GM04504 (cell line): ENCODE data around the gene STAC2.
"Not testable (repeated sequence)": the region's sequence is repeated elsewhere in the genome, so short reads cannot be mapped to it uniquely, and the experiment has no call there.

Source experiments
- DNase-seq: peaks from one replicate; pipeline ENCODE4 v3.0.0-alpha.2; 2012; ENCODE audit warnings: low read depth

STAC2 gene, protein sequence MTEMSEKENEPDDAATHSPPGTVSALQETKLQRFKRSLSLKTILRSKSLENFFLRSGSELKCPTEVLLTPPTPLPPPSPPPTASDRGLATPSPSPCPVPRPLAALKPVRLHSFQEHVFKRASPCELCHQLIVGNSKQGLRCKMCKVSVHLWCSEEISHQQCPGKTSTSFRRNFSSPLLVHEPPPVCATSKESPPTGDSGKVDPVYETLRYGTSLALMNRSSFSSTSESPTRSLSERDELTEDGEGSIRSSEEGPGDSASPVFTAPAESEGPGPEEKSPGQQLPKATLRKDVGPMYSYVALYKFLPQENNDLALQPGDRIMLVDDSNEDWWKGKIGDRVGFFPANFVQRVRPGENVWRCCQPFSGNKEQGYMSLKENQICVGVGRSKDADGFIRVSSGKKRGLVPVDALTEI

DNA sequence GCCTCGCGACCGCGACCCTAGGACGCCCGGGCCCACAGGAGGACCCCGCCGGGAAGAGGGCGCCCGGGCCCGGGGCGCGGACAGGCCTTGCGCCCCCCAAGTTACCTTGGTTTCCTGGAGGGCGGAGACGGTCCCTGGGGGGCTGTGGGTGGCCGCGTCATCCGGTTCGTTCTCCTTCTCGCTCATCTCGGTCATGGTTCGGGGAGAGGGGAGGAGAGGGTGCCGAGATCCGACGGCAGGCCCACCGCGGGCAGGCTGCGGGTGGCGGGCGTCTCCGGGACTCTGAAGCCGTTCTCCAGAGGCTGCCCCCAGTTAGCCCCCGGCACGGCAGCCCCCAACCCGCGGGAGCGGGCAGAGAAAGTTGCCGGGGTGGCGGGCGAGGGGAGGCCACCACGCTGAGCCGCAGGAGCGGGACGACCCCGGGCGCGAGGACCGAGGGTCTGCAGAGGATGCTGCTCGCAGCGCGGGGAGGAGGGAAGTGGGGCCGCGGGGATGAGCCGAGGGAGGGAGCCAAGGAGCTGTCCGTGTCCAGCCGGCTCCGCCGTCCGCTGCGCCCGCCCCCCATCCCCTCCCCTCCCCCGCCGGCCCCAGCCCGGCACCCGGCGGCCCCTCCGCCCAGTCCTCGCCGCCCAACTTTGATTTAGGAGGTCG, at the start of gene STAC2:
Gene STAC2, minus strand, starts transcription at position 638 of the 651 bp plus-strand sequence. Its CDS starts 443 bp downstream, at position 195.
- no peak for DNase-seq

DNA sequence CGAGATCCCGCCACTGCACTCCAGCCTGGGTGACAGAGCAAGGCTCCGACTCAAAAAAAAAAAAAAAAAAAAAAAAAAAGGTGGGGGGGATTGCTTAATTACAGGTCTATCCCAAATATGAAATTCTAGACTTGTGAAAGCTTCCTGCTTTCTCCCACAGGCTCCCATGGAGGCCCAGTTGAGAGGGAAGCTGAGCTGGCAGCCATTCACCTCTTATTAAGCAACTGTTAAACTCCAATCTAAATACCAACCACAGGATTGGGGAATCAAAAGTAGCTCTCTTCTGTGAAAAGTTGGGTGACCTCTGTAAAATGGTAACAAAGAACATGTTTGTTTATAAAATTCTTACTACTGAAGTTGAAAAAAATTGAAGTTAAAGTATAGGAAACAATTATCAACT, 45.8 kb upstream of the STAC2 start:
- DNase-seq = no peak

DNA sequence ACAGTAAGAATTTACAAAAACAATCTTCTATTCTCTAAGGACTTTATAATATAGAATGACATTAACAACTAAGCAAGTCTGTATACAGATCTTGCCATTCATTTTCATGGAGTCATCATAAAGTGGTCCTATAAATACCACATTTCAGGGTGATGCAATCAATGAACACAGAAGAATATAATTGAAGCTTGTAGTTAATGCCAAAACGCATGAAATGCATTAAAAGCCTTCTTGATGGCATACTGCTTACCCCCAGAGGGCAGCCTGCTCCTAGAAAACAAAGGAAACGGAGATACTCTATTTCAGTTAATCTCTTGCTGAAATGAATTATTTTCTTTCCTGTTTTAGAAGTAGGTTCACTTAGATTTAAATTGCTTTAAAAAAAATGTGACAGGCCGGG, 45.2 kb upstream of the STAC2 start:
- peak; percentile 62 for DNase-seq

DNA sequence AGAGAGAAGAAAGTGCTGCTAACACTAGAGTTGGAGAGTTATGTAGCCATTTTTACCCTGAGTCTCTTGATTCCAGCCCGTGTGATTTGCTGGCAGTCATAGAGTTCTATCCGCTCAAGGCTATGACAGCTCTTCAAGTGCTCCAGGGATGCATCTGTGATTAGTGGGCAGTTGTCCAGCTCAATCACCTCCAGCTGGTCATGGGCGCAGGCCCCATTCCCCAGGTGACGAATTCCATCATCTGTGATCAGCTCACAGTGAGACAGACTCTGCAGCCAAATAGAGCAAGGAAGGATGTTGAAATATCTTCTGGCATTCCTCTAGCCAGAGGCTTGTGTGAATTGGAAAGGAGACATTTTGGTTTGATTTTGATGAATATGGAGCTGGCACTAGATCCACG, 38.4 kb upstream of the STAC2 start:
- no peak for DNase-seq

DNA sequence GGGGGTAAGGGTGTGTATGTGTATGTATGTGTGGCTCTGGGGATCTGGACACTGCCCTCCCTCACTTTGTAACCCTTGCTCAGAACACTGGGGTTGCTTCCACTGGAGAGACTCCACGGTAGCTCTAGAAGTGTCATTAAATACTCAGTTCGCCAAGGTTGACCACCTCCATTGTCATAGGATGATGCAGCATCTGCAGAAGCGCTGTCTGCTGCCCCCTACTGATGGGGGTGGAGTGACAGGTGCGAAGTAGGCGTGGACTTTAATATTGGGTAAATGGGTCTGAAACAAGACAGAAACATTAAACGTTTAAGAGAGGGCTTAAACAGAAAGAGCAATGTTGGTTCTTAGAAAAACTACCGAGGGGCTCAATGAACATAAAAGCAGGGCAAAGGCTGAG, 35.5 kb upstream of the STAC2 start:
- DNase-seq = no peak

DNA sequence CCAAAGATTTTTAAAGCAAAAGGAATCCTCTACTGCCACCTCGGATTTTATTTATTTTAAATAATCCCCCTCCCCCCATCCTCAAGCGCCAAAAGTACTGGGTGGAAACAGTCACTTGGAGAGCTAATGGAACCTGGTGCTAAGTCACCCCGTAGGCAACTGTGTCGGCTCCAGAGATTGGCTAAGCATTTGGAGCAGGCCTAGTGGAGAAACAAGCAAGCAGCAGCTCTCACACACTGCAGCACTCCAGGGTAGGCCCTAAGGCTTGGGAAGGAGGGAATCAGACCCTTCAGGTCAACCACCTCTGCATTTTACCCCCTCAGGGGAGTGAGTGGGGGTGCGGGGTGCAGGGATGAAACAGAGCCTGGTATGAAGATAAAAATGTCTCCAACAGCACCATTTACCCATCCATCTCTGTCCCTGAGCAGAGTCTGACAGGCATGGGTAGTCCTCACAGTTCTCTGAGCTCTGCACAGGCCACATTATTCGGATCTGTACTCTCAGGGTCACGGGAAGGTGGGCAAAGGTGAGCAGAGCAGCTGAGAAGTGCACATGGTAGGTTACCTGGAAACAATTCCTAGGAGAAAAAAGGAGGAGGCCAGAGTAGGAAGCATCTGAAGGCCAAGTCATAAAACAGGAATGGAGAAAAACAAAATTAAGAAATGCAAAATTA, 27.2 kb upstream of the STAC2 start:
- DNase-seq = no peak

- DNase-seq = no peak
Measured at GRCh38 chr17:39251997-39252396, 26.3 kb upstream of the STAC2 start.

- not testable (repeated sequence) for DNase-seq
Measured at GRCh38 chr17:39250076-39250475, 24.3 kb upstream of the STAC2 start.

DNA sequence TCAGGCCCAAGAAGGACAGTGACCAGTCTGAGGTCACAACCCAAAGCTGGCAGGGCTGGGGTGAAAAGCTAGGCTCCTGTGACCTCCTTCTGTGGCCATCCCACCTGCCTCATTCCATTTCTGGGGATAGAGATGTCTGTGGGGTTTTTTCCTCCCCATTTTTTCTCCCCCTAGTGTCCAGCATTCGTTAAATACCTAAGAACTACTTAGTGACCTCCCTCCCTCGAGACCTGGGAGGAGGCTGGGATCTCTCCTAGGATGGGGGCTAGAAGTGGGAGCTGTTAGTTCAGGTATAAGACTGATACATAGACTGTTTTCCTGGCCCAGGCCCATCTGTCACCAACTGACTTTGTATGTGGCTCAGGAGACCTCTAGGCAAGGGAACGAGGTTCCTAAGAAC, 20.5 kb upstream of the STAC2 start:
- no peak for DNase-seq

DNA sequence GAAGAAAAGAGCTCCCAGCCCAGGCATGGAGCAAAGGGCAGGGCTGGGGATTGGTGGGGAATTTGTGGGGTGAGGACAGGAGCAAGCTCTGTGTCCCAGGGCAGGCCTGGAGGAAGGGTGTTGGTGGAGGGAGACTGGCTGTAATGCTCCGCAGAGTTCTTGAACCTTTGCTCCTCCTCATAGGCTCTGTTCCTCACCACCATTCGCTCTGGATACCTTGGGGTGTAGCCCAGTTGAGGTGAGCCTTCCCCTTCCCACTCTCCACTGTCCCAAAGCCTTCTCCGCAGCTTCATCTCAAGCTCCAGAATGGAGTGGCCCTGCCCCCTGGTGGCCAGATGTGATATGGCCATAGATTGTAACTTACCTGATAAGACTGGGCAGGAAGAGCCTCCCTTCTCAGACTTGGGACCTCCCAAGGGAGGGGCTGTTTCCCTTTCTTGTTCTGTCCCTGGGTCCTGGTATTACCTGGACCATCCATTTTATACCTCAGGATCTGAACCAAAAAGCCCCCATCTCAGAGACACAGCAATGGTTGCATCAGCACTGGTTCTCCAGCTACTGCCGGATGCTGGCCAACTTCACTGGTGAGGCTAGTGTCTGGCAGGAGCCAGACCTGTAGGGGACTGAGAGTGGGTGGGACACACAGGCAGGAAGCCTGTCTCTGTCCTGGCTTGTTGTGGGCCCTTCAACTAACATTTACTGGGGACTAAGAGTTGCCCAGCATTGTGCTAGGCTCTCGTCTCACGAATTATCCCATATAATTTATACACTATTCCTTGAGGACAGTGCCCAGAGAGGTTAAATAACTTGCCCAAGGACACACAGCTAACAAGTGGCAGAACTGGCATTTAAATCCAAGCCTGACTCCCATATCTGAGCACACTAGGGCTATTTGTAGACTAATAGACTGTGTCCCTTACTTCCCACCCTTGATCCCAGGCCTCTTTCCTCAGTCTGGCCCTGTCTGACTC, 19.1 kb upstream of the STAC2 start:
- peak; percentile 44 for DNase-seq

GRCh38 chr17:39244016-39244599, 18.4 kb upstream of the STAC2 start:
- DNase-seq = no peak

DNA sequence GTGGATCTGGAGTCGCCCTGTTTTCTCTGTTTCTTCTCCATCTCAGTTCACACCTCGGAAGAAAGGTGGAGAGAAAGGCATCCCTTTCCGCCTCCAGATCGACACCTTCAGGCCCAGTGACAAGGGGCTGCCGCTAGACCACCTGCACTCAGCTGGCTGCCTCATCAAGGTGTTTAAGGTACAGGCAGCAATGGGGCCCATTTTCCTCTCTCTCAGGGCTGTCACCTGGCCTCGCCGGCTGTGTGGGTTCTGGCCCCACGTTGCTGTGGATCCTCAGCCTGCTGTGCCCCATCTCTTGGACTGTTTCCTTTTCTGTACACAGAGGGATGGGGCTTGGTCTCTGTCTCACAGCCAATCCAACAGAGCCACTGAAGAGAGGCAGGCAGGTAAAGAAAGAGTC, 17.4 kb upstream of the STAC2 start:
- no peak for DNase-seq

DNA sequence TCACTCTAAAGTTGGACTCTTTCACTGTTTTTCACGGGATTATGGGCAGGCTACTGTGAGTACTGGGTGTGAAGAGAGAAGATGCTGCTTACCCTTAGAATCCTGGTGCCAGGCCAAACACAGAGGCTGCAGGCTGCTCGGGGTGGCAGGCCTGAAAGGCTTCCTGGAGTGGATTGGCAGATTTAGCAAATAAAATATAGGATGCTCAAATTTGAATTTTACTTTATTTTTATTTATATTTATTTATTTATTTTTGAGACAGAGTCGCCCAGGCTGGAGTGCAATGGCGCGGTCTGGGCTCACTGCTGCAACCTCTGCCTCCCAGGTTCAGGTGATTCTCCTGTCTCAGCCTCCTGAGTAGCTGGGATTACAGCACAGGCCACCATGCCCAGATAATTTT, 14.9 kb upstream of the STAC2 start:
- DNase-seq = no peak

- no peak for DNase-seq
Measured at GRCh38 chr17:39239640-39240314, 14.0 kb upstream of the STAC2 start.

DNA sequence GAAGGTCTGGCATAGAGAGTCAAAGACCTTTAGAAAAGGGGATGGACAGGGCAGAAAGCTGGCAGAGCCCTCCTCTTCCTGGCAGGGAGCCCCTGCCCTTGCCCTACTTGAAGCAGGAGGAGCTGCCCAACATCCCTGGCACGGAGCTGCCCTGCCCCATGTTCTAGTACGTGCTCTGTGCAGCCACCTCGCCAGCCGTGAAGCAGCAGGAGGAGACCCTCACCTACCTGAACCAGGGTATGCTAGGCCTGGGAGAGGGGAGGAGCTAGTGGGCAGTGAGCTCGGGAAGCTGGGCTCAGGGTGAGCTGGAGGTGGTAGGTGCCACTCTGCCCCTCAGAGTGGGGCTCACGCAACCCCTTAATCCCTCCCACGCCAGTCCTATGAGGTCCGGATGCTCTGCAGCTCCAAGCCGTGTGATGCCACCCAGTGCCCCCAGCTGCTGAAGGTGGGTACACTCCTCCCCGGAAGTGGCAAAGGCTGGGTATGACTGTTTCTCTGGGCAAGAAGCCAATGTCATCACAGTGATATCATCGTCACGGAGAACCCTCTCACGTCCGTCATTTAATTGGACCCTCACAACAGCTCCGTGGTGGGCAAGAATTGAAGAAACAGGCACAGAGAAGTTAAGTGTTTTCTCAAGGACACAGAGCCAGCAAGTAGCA, 12.7 kb upstream of the STAC2 start:
- no peak for DNase-seq

- no peak for DNase-seq
Measured at GRCh38 chr17:39237586-39237985, 11.8 kb upstream of the STAC2 start.

- no peak for DNase-seq
Measured at GRCh38 chr17:39236981-39237441, 11.3 kb upstream of the STAC2 start.

DNA sequence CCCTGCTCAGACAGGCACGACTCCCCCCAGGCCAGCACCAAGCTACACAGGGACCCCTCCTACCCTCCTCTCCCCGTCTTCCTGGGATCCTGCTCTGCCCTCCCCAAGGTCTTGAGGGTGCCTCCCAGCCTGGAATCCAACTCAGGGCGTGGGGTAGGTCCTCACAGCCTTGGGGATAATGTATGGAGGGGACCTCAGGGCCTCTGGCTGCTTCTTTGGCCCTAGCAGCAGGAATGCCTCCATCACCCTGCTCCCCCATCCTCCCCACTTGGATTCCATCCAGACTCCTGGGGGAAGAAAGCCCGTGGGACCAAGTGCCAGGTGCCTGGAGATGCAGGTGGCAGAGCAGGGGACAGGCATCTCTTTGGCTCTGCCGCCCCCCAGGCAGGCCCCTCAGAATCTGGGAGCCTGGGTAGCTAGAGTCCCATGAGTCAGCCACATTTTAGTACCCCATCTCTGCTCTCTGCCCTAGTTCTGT, 10.7 kb upstream of the STAC2 start:
- DNase-seq = no peak

GRCh38 chr17:39235555-39236449, 10.1 kb upstream of the STAC2 start:
- no peak for DNase-seq
